Erythroblast (primary cell): ENCODE measurements around the gene CHAC1.

ENCODE experiments used
- DNase-seq, 2 experiments: peaks; one replicate each; lab custom pipeline; 2025; lab: John Stamatoyannopoulos, UW
- GATA1 ChIP-seq: IDR thresholded peaks from 2 replicates; pipeline ENCODE4 v1.6.1; 2011; ENCODE audit warnings: low read depth, mild to moderate bottlenecking, control low read depth, low read length, moderate library complexity
- POLR2A ChIP-seq: IDR thresholded peaks from 2 replicates; pipeline ENCODE4 v1.6.1; 2011; ENCODE audit warnings: mild to moderate bottlenecking, low read length

Gene CHAC1

GRCh38 chr15:40952901-40953712, at the start of gene CHAC1:
CHAC1 (plus strand) TSS chr15:40953471; CDS start chr15:40953584, 113 bp downstream.
- TF ChIP-seq POLR2A: peak; percentile 95
- no peak for TF ChIP-seq GATA1
- peak; percentile 96 to 98 for DNase-seq

- no peak for DNase-seq
- TF ChIP-seq GATA1: no peak
- TF ChIP-seq POLR2A: no peak
Observed at GRCh38 chr15:40904552-40905201, 48.6 kb upstream of the CHAC1 start.

- no peak for TF ChIP-seq GATA1
- peak; percentile 79 to 87 for DNase-seq
Observed at GRCh38 chr15:40906091-40906990, 46.9 kb upstream of the CHAC1 start.

- no peak for TF ChIP-seq POLR2A
- no peak for TF ChIP-seq GATA1
- no peak for DNase-seq
Observed at GRCh38 chr15:40906991-40907802, 46.1 kb upstream of the CHAC1 start.

GRCh38 chr15:40908095-40908494, 45.2 kb upstream of the CHAC1 start:
- TF ChIP-seq GATA1: no peak
- TF ChIP-seq POLR2A: no peak
- DNase-seq: no peak

- no peak for TF ChIP-seq GATA1
- no peak for TF ChIP-seq POLR2A
- DNase-seq: no peak
Observed at GRCh38 chr15:40909662-40910630, 43.3 kb upstream of the CHAC1 start.

- DNase-seq: no peak
Observed at GRCh38 chr15:40911141-40911540, 42.1 kb upstream of the CHAC1 start.

GRCh38 chr15:40911693-40912092, 41.6 kb upstream of the CHAC1 start:
- DNase-seq: no peak
- no peak for TF ChIP-seq GATA1
- TF ChIP-seq POLR2A: no peak

More at GRCh38 chr15:40911141-40911540, 42.1 kb upstream of the CHAC1 start:
- TF ChIP-seq GATA1 (no peak), POLR2A (no peak)

- no peak for TF ChIP-seq POLR2A
- TF ChIP-seq GATA1: no peak
- no peak for DNase-seq
Observed at GRCh38 chr15:40912478-40912877, 40.8 kb upstream of the CHAC1 start.

GRCh38 chr15:40914013-40914412, 39.3 kb upstream of the CHAC1 start:
- TF ChIP-seq POLR2A: no peak
- TF ChIP-seq GATA1: no peak

GRCh38 chr15:40914486-40914885, 38.8 kb upstream of the CHAC1 start:
- peak in 1 of 2 experiments; percentile 15 for DNase-seq
- TF ChIP-seq GATA1: no peak
- TF ChIP-seq POLR2A: no peak

More at GRCh38 chr15:40914013-40914412, 39.3 kb upstream of the CHAC1 start:
- peak in 1 of 2 experiments; percentile 18 for DNase-seq
